ENCODE data around the gene TSC2. TPM values are rescaled to one million over a fixed set of nuclear protein-coding genes. Genes with fewer than 3 reads are reported as not detected.

TSC2 gene
- total and polyA plus RNA-seq, 2 experiments from 2014 or later: 41.8 to 78.7 TPM

- H3K9me3 ChIP-seq (ENCODE audit: low read depth): no peaks in the 10 kb centered on the region
- WGBS (ENCODE audit: low lambda C conversion rate, missing lambda C conversion rate): 15% methylated on average over 49 of the region's 53 CpGs
- peaks cover 8% of the 10 kb centered on the region for H4K20me1 ChIP-seq (ENCODE audit: insufficient read depth, poor library complexity, severe bottlenecking)
- peak overlapping the region; percentile 80 for H3K4me2 ChIP-seq
- H3K27ac ChIP-seq: peak overlapping the region; percentile 82
- H2AFZ ChIP-seq: peak overlapping the region; percentile 60
- H3K4me1 ChIP-seq (ENCODE audit: insufficient read depth): peaks cover 42% of the 10 kb centered on the region
- no peaks in the 10 kb centered on the region for H3K36me3 ChIP-seq (replicated peaks; ENCODE audit: insufficient read depth, low read depth)
- peaks cover 21% of the 10 kb centered on the region for H3K27me3 ChIP-seq
- no peak overlapping the region for H3K4me3 ChIP-seq
- TF ChIP-seq EZH2 (IDR thresholded peaks at IDR 0.05; ENCODE audit: borderline replicate concordance): no peak
- TF ChIP-seq, protein P1, sequence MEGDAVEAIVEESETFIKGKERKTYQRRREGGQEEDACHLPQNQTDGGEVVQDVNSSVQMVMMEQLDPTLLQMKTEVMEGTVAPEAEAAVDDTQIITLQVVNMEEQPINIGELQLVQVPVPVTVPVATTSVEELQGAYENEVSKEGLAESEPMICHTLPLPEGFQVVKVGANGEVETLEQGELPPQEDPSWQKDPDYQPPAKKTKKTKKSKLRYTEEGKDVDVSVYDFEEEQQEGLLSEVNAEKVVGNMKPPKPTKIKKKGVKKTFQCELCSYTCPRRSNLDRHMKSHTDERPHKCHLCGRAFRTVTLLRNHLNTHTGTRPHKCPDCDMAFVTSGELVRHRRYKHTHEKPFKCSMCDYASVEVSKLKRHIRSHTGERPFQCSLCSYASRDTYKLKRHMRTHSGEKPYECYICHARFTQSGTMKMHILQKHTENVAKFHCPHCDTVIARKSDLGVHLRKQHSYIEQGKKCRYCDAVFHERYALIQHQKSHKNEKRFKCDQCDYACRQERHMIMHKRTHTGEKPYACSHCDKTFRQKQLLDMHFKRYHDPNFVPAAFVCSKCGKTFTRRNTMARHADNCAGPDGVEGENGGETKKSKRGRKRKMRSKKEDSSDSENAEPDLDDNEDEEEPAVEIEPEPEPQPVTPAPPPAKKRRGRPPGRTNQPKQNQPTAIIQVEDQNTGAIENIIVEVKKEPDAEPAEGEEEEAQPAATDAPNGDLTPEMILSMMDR (IDR thresholded peaks at IDR 0.05; ENCODE audit: poor library complexity): peak; percentile 98
- H3K79me2 ChIP-seq: peaks cover 14% of the 10 kb centered on the region
- peak; percentile 95 for DNase-seq (ENCODE audit: low spot score)
- no peaks in the 10 kb centered on the region for H3K9me2 ChIP-seq (replicated peaks; ENCODE audit: insufficient read depth)
Measured at GRCh38 chr16:2023092-2024031, 24.4 kb upstream of the TSC2 start.

DNA sequence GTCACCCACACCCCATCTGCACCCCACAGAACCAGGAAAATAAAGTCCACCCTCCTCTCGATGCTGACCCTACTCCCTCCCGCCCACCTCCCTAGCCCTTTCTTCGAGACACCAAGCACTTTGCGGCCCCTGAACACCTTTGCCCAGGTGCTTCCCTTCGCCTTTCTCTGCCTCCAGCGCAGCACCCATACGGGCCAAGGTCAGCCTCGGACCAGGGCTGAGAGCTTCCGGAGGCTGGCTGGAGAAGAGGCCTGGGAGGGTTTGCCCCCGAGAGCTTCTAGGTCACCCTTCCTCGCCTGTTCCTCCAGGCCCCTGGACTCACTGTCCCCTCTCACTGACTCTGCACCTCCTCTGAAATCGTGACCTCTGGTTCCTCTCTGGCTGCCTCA is 23.8 kb upstream of the TSC2 start:
- Histone ChIP-seq H4K20me1 (ENCODE audit: insufficient read depth, poor library complexity, severe bottlenecking) (peaks cover 8% of the 10 kb centered on the region), H2AFZ (no peak overlapping the region), H3K9me3 (ENCODE audit: low read depth) (no peaks in the 10 kb centered on the region), H3K4me2 (peak overlapping the region; percentile 76), H3K27ac (peak overlapping the region; percentile 82), H3K4me3 (no peak overlapping the region), H3K27me3 (peaks cover 18% of the 10 kb centered on the region), H3K79me2 (peaks cover 20% of the 10 kb centered on the region), H3K4me1 (ENCODE audit: insufficient read depth) (peaks cover 45% of the 10 kb centered on the region), H3K9me2 (replicated peaks; ENCODE audit: insufficient read depth) (no peaks in the 10 kb centered on the region), H3K36me3 (replicated peaks; ENCODE audit: insufficient read depth, low read depth) (no peaks in the 10 kb centered on the region)
- TF ChIP-seq EZH2phosphoT487 (IDR thresholded peaks at IDR 0.05; ENCODE audit: low read depth, severe bottlenecking, unreplicated experiment) (no peak), EZH2 (IDR thresholded peaks at IDR 0.05; ENCODE audit: borderline replicate concordance) (no peak)
- TF ChIP-seq, protein P1 (IDR thresholded peaks at IDR 0.05; ENCODE audit: poor library complexity): no peak
- DNase-seq (ENCODE audit: low spot score): no peak
- 94% methylated on average over 12 of the region's 12 CpGs for WGBS (ENCODE audit: low lambda C conversion rate, missing lambda C conversion rate)

DNA sequence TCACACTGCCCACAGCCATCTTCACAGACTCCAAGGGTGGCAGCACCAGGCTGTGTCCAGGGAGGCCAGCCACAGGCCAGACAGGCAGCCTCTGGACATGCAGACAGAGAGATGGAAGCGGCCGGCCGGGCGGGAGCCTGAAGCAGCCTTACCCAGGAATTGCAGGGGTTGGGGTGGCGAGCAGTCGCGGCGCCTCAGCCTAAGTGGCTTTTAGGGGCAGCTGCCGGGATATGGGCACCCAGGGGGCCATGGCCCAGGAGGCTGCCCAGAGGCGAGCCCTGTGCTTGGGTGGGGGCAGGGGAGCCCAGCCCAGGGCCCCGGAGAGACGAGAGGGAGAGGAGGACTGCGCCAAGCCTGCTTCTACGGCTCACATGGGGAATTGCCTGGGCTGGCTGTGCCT is 22.5 kb upstream of the TSC2 start:
- Histone ChIP-seq H3K4me1 (ENCODE audit: insufficient read depth) (peaks cover 41% of the 10 kb centered on the region), H3K4me2 (no peak overlapping the region), H4K20me1 (ENCODE audit: insufficient read depth, poor library complexity, severe bottlenecking) (peaks cover 8% of the 10 kb centered on the region), H3K27ac (no peak overlapping the region), H3K27me3 (peaks cover 6% of the 10 kb centered on the region), H3K79me2 (peaks cover 20% of the 10 kb centered on the region), H2AFZ (no peak overlapping the region), H3K9me2 (replicated peaks; ENCODE audit: insufficient read depth) (no peaks in the 10 kb centered on the region), H3K4me3 (no peak overlapping the region), H3K36me3 (replicated peaks; ENCODE audit: insufficient read depth, low read depth) (no peaks in the 10 kb centered on the region), H3K9me3 (ENCODE audit: low read depth) (no peaks in the 10 kb centered on the region)
- no peak for DNase-seq (ENCODE audit: low spot score)
- TF ChIP-seq EZH2phosphoT487 (IDR thresholded peaks at IDR 0.05; ENCODE audit: low read depth, severe bottlenecking, unreplicated experiment) (no peak), EZH2 (IDR thresholded peaks at IDR 0.05; ENCODE audit: borderline replicate concordance) (no peak)
- TF ChIP-seq, protein P1 (IDR thresholded peaks at IDR 0.05; ENCODE audit: poor library complexity): no peak
- 90% methylated on average over 14 of the region's 14 CpGs for WGBS (ENCODE audit: low lambda C conversion rate, missing lambda C conversion rate)

Measured in hepatocyte (in vitro differentiated cells).